Esophagus (tissue), 2 donors: ENCODE data around the gene CTSW. TPM values are rescaled to one million over a fixed set of nuclear protein-coding genes. Genes with fewer than 3 reads are reported as not detected.

ENCODE experiments used
- H3K27ac ChIP-seq, 2 donors: one replicate each; pipeline ENCODE4 v1.5.1; 2013; ENCODE audit warnings: low read depth in 2 of 2, mild to moderate bottlenecking in 2 of 2, inconsistent platforms in 1 of 2, low read length in 1 of 2, moderate library complexity in 1 of 2
- H3K27me3 ChIP-seq, 2 donors: one replicate each; pipeline ENCODE4 v1.6.1; 2013; ENCODE audit warnings: low read length in 2 of 2, control low read depth in 1 of 2, mild to moderate bottlenecking in 1 of 2; ENCODE audit not compliant: insufficient read depth in 2 of 2, control insufficient read depth in 1 of 2
- H3K36me3 ChIP-seq, 2 donors: one replicate each; pipeline ENCODE4 v1.6.1; 2013; ENCODE audit warnings: low read length in 1 of 2; ENCODE audit not compliant: control insufficient read depth in 2 of 2, insufficient read depth in 2 of 2
- H3K4me1 ChIP-seq, 2 donors: one replicate each; pipeline ENCODE4 v1.6.1; 2013; ENCODE audit warnings: low read length in 1 of 2; ENCODE audit not compliant: control insufficient read depth in 2 of 2, insufficient read depth in 2 of 2
- H3K4me3 ChIP-seq, 2 donors: one replicate each; pipeline ENCODE4 v1.5.1; 2013; ENCODE audit warnings: low read length in 2 of 2, mild to moderate bottlenecking in 2 of 2, low read depth in 1 of 2, moderate library complexity in 1 of 2
- H3K9me3 ChIP-seq, 2 donors: one replicate each; pipeline ENCODE4 v1.6.1; 2013; ENCODE audit warnings: mild to moderate bottlenecking in 2 of 2, low read depth in 1 of 2, low read length in 1 of 2, moderate library complexity in 1 of 2; ENCODE audit not compliant: control insufficient read depth in 2 of 2, insufficient read depth in 1 of 2
- WGBS, 2 donors: extraction: QIAGEN DNeasy Blood & Tissue Kit; methylation state at CpG; one replicate each; pipeline ENCODE4 v1.1.7; 2013; 5-methylcytosine and 5-hydroxymethylcytosine counted together
- polyA plus RNA-seq, 2 donors: library from polyadenylated mRNA; stranded (reverse); fragments of 200-250 nt; gene quantifications; one replicate each; pipeline ENCODE4 v1.2.3, GENCODE V29; 2013
- donor health status: healthy with polysubstance abuse.
- donor health status: Bipolar disorder and iron deficiency.

CTSW gene
- polyA plus RNA-seq, 2 donors = 1.3 to 1.7 TPM

- no peaks in the 10 kb centered on the region for H3K27me3 ChIP-seq
- no peaks in the 10 kb centered on the region for H3K9me3 ChIP-seq
- no peak overlapping the region for H3K27ac ChIP-seq
- WGBS, 2 donors = 94 to 96% methylated on average over 10 of the region's 10 CpGs
- H3K4me1 ChIP-seq = peaks cover 19 to 24% of the 10 kb centered on the region in 2 donors
- peaks cover 0 to 11% of the 10 kb centered on the region in 2 donors for H3K36me3 ChIP-seq
- no peak overlapping the region for H3K4me3 ChIP-seq
Measured at GRCh38 chr11:65921876-65922275, 42.2 kb downstream of the CTSW start.

GRCh38 chr11:65922565-65922964 lies 42.9 kb downstream of the CTSW start:
- H3K4me1 ChIP-seq = peaks cover 12 to 17% of the 10 kb centered on the region in 2 donors
- 73 to 82% methylated on average over 3 of the region's 3 CpGs for WGBS, 2 donors
- no peaks in the 10 kb centered on the region for H3K9me3 ChIP-seq
- no peak overlapping the region for H3K27ac ChIP-seq
- no peak overlapping the region for H3K4me3 ChIP-seq
- H3K36me3 ChIP-seq = peaks cover 0 to 8% of the 10 kb centered on the region in 2 donors
- no peaks in the 10 kb centered on the region for H3K27me3 ChIP-seq

DNA sequence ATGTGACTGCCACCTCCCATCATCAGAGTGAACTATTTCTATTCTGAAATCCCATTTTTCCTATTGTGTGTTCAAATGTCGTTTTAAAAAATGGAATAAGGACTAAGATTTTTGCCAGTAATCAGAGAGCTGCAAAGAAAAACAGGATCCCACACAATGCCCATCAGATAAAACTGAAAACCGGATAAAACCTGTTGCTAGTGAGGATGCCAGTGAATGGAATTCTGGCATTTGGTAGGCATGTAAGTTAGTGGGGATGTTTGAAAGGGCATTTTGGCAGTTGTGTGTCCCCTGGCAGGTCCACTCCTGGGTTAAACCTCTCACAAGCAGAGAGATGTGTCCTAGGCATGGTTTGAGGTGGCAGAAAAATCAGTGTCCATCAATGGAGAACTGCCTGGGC lies 45.8 kb downstream of the CTSW start:
- Histone ChIP-seq H3K36me3 (peaks cover 0 to 8% of the 10 kb centered on the region in 2 donors), H3K27me3 (no peaks in the 10 kb centered on the region), H3K9me3 (no peaks in the 10 kb centered on the region), H3K27ac (no peak overlapping the region), H3K4me1 (peaks cover 5 to 8% of the 10 kb centered on the region in 2 donors), H3K4me3 (no peak overlapping the region)
- WGBS, 2 donors = 71 to 73% methylated on average over 2 of the region's 2 CpGs

GRCh38 chr11:65927904-65928397 lies 48.3 kb downstream of the CTSW start:
- H3K9me3 ChIP-seq = no peaks in the 10 kb centered on the region
- H3K4me3 ChIP-seq = no peak overlapping the region
- 48 to 51% methylated on average over 9 of the region's 9 CpGs for WGBS, 2 donors
- H3K27me3 ChIP-seq = no peaks in the 10 kb centered on the region
- H3K4me1 ChIP-seq = peaks cover 0 to 3% of the 10 kb centered on the region in 2 donors
- peak overlapping the region; percentile 35 to 48 for H3K27ac ChIP-seq
- H3K36me3 ChIP-seq = peaks cover 0 to 4% of the 10 kb centered on the region in 2 donors

- peaks cover 0 to 2% of the 10 kb centered on the region in 2 donors for H3K36me3 ChIP-seq
- H3K27ac ChIP-seq = no peak overlapping the region
- H3K4me1 ChIP-seq = peaks cover 0 to 3% of the 10 kb centered on the region in 2 donors
- 59 to 64% methylated on average over 6 of the region's 6 CpGs for WGBS, 2 donors
- no peaks in the 10 kb centered on the region for H3K9me3 ChIP-seq
- no peaks in the 10 kb centered on the region for H3K27me3 ChIP-seq
- H3K4me3 ChIP-seq = no peak overlapping the region
Measured at GRCh38 chr11:65928667-65929066, 49.0 kb downstream of the CTSW start.

- Histone ChIP-seq H3K9me3 (no peaks in the 10 kb centered on the region), H3K36me3 (no peaks in the 10 kb centered on the region), H3K4me1 (peaks cover 0 to 3% of the 10 kb centered on the region in 2 donors), H3K27me3 (no peaks in the 10 kb centered on the region), H3K27ac (no peak overlapping the region), H3K4me3 (no peak overlapping the region)
- 53 to 54% methylated on average over 13 of the region's 13 CpGs for WGBS, 2 donors
Measured at GRCh38 chr11:65931773-65932557, 52.3 kb downstream of the CTSW start.

DNA sequence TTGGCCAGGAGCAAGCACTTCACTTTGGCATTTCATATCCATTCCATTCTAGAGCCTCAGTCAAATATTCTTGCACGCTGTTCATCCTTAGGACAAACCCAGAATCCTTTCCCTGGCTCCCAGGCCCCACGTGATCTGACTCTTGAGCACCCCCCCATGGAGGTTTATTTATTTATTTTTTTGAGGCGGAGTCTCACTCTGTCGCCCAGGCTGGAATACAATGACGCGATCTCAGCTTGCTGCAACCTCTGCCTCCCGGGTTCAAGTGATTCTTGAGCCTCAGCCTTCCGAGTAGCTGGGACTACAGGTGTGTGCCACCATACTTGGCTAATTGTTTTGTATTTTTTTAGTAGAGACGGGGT lies 52.9 kb downstream of the CTSW start:
- Histone ChIP-seq H3K27me3 (no peaks in the 10 kb centered on the region), H3K36me3 (no peaks in the 10 kb centered on the region), H3K4me1 (peaks cover 0 to 3% of the 10 kb centered on the region in 2 donors), H3K4me3 (no peak overlapping the region), H3K9me3 (no peaks in the 10 kb centered on the region), H3K27ac (no peak overlapping the region)
- 31 to 36% methylated on average over 9 of the region's 9 CpGs for WGBS, 2 donors

Other genes starting within 250 kb of the CTSW start
- 10 to 100 TPM; 22.8 to 32.5 TPM for gene SIPA1, start 241.7 kb upstream of the CTSW start, polyA plus RNA-seq
- 10 to 100 TPM; 39.6 to 40.0 TPM for gene RELA, start 216.9 kb upstream of the CTSW start, polyA plus RNA-seq
- gene KAT5, start 167.6 kb upstream of the CTSW start, polyA plus RNA-seq = 10 to 100 TPM; 55.6 to 60.3 TPM
- 10 to 100 TPM; 26.3 to 41.8 TPM for gene RNASEH2C, start 159.0 kb upstream of the CTSW start, polyA plus RNA-seq
- gene AP5B1, start 98.9 kb upstream of the CTSW start, polyA plus RNA-seq = 10 to 100 TPM; 10.1 to 10.9 TPM
- 10 to 100 TPM; 38.2 to 49.9 TPM for gene OVOL1, start 92.8 kb upstream of the CTSW start, polyA plus RNA-seq
- gene SNX32, start 45.9 kb upstream of the CTSW start, polyA plus RNA-seq = under 1 TPM; 0.15 to 0.47 TPM
- gene CFL1, start 21.7 kb upstream of the CTSW start, polyA plus RNA-seq = 100 to 1,000 TPM; 361 to 694 TPM
- gene MUS81, start 19.4 kb upstream of the CTSW start, polyA plus RNA-seq = 10 to 100 TPM; 32.1 to 48.0 TPM
- 10 to 100 TPM in 1 of 2 donors, 1 to 10 TPM in 1; 9.2 to 13.1 TPM for gene EFEMP2, start 7.0 kb upstream of the CTSW start, polyA plus RNA-seq
- 10 to 100 TPM; 20.7 to 38.1 TPM for gene FIBP, start 8.6 kb downstream of the CTSW start, polyA plus RNA-seq
- gene CCDC85B, start 10.8 kb downstream of the CTSW start, polyA plus RNA-seq = 10 to 100 TPM; 13.5 to 22.7 TPM
- 10 to 100 TPM; 26.7 to 39.6 TPM for gene FOSL1, start 20.6 kb downstream of the CTSW start, polyA plus RNA-seq
- 10 to 100 TPM; 21.8 to 27.6 TPM for gene C11orf68, start 39.2 kb downstream of the CTSW start, polyA plus RNA-seq
- 100 to 1,000 TPM in 1 of 2 donors, 10 to 100 TPM in 1; 89.6 to 103 TPM for gene DRAP1, start 39.6 kb downstream of the CTSW start, polyA plus RNA-seq
- gene TSGA10IP, start 65.6 kb downstream of the CTSW start, polyA plus RNA-seq = not detected
- gene SART1, start 81.9 kb downstream of the CTSW start, polyA plus RNA-seq = 10 to 100 TPM; 33.9 to 77.1 TPM
- gene EIF1AD, start 122.3 kb downstream of the CTSW start, polyA plus RNA-seq = 10 to 100 TPM; 13.6 to 17.8 TPM
- 100 to 1,000 TPM; 142 to 246 TPM for gene BANF1, start 122.7 kb downstream of the CTSW start, polyA plus RNA-seq
- 10 to 100 TPM; 36.1 to 66.5 TPM for gene CST6, start 132.2 kb downstream of the CTSW start, polyA plus RNA-seq
- under 1 TPM; 0.05 to 0.06 TPM for gene CATSPER1, start 146.6 kb downstream of the CTSW start, polyA plus RNA-seq
- under 1 TPM in 1 of 2 donors, not detected in 1; 0.01 TPM for gene GAL3ST3, start 169.3 kb downstream of the CTSW start, polyA plus RNA-seq
- gene SF3B2, start 172.5 kb downstream of the CTSW start, polyA plus RNA-seq = 10 to 100 TPM; 61.9 to 80.2 TPM
- gene PACS1, start 190.4 kb downstream of the CTSW start, polyA plus RNA-seq = 10 to 100 TPM; 16.0 to 24.8 TPM